Measurements from ENCODE around the gene FUT3. TPM values are rescaled to one million over a fixed set of nuclear protein-coding genes. Genes with fewer than 3 reads are reported as not detected.

Gene FUT3
- polyA plus RNA-seq, 1 donor (not counting 4 experiments of a cell fraction or from before 2014, with no cell fraction given): 2.9 TPM

DNA sequence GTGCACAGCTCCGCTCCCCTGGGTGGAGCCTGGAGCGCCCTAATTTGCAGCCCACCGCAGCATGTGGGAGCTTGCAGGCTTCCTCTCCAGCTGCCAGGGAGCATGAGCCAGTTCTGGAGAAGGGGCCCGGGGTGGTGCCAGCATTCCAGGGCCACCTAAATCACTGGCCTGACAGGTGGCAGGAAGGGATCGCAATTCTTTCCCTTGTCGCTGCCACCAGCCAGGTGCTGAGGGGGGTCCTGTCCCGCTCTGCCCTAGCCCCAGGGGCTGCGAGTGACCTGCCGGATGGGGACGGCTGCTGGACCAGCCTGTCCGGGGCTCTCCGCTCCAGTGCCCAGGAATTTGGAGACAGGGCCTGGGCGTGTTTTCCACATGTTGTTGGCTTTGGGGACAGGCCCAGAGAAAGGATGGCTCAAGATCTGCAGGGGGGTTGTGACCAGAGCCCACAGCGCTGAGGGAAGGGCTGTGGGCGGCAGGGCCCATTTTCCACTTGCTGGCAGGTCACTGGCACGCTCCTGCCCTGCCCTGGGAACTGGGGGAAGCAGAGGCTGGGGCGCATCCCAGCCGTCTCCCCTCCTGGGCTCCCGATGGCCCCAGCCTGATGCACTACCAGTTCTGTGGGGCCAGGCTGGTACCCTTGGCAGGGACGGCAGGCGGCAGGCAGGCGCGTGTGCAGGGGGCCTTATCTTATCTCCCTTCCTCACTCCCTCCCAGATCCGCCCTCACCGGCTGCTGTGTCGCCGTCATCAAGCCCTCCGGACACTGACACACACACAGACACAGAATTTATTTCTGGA is 42.9 kb upstream of the FUT3 start:
- H3K4me2 ChIP-seq (ENCODE audit: control insufficient read depth, extremely low read depth, insufficient read depth, low read depth, low read length): no peak overlapping the region
- H3K79me2 ChIP-seq (ENCODE audit: control insufficient read depth, insufficient read depth, low read length): peaks cover 11% of the 10 kb centered on the region
- no peaks in the 10 kb centered on the region for H3K9me1 ChIP-seq (ENCODE audit: control insufficient read depth, extremely low read depth, insufficient read depth, low read length)
- dilution Hi-C loops (cut with MboI; ENCODE audit: extremely low pct_ligation_motif_present, low sequenced_read_pairs): no loop called here
- DNase-seq (ENCODE audit: low read depth, low spot score) (no peak), FAIRE-seq (no peak)
- H2AFZ ChIP-seq (ENCODE audit: control insufficient read depth, low read length): no peak overlapping the region
- H3K9ac ChIP-seq (ENCODE audit: control insufficient read depth, extremely low read depth, insufficient read depth, low read length): no peak overlapping the region
- no peak overlapping the region for H3K27ac ChIP-seq (ENCODE audit: control insufficient read depth, insufficient read depth, low read length)
- TF ChIP-seq EZH2 (IDR thresholded peaks at IDR 0.05; ENCODE audit: low read length): no peak
- no peak for TF ChIP-seq CTCF (optimal IDR thresholded peaks at IDR 0.05 in 1 of 3, IDR thresholded peaks at IDR 0.05 in 1 of 3, conservative IDR thresholded peaks at IDR 0.05 in 1 of 3; ENCODE audit: extremely low read depth in 1 of 3, insufficient read depth in 2 of 3, low read length in 3 of 3)
- H3K36me3 ChIP-seq (ENCODE audit: control insufficient read depth in 2 of 2, extremely low read depth in 1 of 2, insufficient read depth in 2 of 2, low read length in 2 of 2): peaks cover 14 to 17% of the 10 kb centered on the region in 2 experiments
- no peaks in the 10 kb centered on the region for H3K27me3 ChIP-seq (ENCODE audit: control insufficient read depth, extremely low read depth, insufficient read depth, low read length)
- H3K4me1 ChIP-seq (ENCODE audit: control insufficient read depth, extremely low read depth, insufficient read depth, low read length): peaks cover 18% of the 10 kb centered on the region
- H4K20me1 ChIP-seq (ENCODE audit: control insufficient read depth, extremely low read depth, insufficient read depth, low read length): peaks cover 2% of the 10 kb centered on the region
- no peak overlapping the region for H3K4me3 ChIP-seq (ENCODE audit: control insufficient read depth in 2 of 3, extremely low read depth in 1 of 3, insufficient read depth in 2 of 3, low read depth in 1 of 3, low read length in 3 of 3)
- H3K9me3 ChIP-seq (ENCODE audit: control insufficient read depth, low read depth, low read length): no peaks in the 10 kb centered on the region

- Histone ChIP-seq H3K9ac (ENCODE audit: control insufficient read depth, extremely low read depth, insufficient read depth, low read length) (no peak overlapping the region), H3K9me3 (ENCODE audit: control insufficient read depth, low read depth, low read length) (no peaks in the 10 kb centered on the region), H3K4me3 (ENCODE audit: control insufficient read depth in 2 of 3, extremely low read depth in 1 of 3, insufficient read depth in 2 of 3, low read depth in 1 of 3, low read length in 3 of 3) (no peak overlapping the region), H3K27me3 (ENCODE audit: control insufficient read depth, extremely low read depth, insufficient read depth, low read length) (no peaks in the 10 kb centered on the region), H4K20me1 (ENCODE audit: control insufficient read depth, extremely low read depth, insufficient read depth, low read length) (peaks cover 2% of the 10 kb centered on the region), H3K36me3 (ENCODE audit: control insufficient read depth in 2 of 2, extremely low read depth in 1 of 2, insufficient read depth in 2 of 2, low read length in 2 of 2) (peaks cover 14 to 16% of the 10 kb centered on the region in 2 experiments), H3K27ac (ENCODE audit: control insufficient read depth, insufficient read depth, low read length) (no peak overlapping the region), H3K79me2 (ENCODE audit: control insufficient read depth, insufficient read depth, low read length) (peaks cover 11% of the 10 kb centered on the region), H3K4me2 (ENCODE audit: control insufficient read depth, extremely low read depth, insufficient read depth, low read depth, low read length) (no peak overlapping the region), H3K9me1 (ENCODE audit: control insufficient read depth, extremely low read depth, insufficient read depth, low read length) (no peaks in the 10 kb centered on the region), H2AFZ (ENCODE audit: control insufficient read depth, low read length) (no peak overlapping the region), H3K4me1 (ENCODE audit: control insufficient read depth, extremely low read depth, insufficient read depth, low read length) (peaks cover 18% of the 10 kb centered on the region)
- dilution Hi-C loops (cut with MboI; ENCODE audit: extremely low pct_ligation_motif_present, low sequenced_read_pairs): no loop called here
- DNase-seq (ENCODE audit: low read depth, low spot score) (no peak), FAIRE-seq (no peak)
- no peak for TF ChIP-seq EZH2 (IDR thresholded peaks at IDR 0.05; ENCODE audit: low read length)
- TF ChIP-seq CTCF (optimal IDR thresholded peaks at IDR 0.05 in 1 of 3, IDR thresholded peaks at IDR 0.05 in 1 of 3, conservative IDR thresholded peaks at IDR 0.05 in 1 of 3; ENCODE audit: extremely low read depth in 1 of 3, insufficient read depth in 2 of 3, low read length in 3 of 3): no peak
These were observed 42.2 kb upstream of the FUT3 start for GRCh38 chr19:5893296-5893903.

Data from keratinocyte (primary cell).